Caco-2 (cell line): ENCODE data around the gene C21orf58. TPM values are rescaled to one million over a fixed set of nuclear protein-coding genes. Genes with fewer than 3 reads are reported as not detected.
"Not testable (repeated sequence)": the region's sequence is repeated elsewhere in the genome, so short reads cannot be mapped to it uniquely, and the experiment has no call there.

Experiments
- BruUV-seq: library from RNA; stranded (reverse); fragments of 400-500 nt; replicated peaks from 2 replicates; lab custom pipeline; 2021; lab: Mats Ljungman, UMichigan
- CTCF ChIA-PET: fragments of 300-600 bp; sonication (Branson Sonifier 250); formaldehyde crosslinking; loops from one replicate; lab custom pipeline; 2022; ENCODE audit warnings: antibody characterized with exemption; lab: Charles Lee
- POLR2A ChIA-PET: fragments of 300-600 bp; sonication (Branson Sonifier 250); formaldehyde crosslinking; loops from one replicate; lab custom pipeline; 2022; ENCODE audit warnings: antibody characterized with exemption; lab: Charles Lee
- DNase-seq, 2 experiments: peaks; one replicate each; pipeline versions ENCODE4 v3.0.0 to v3.0.0-alpha.2; 2020 to 2022
- H3K27me3 ChIP-seq: replicated peaks from 2 replicates; pipeline ENCODE4 v1.6.0; 2011; ENCODE audit warnings: low read length; ENCODE audit not compliant: control insufficient read depth, insufficient read depth
- H3K36me3 ChIP-seq: 2 replicates; pipeline ENCODE4 v1.5.1; 2011; ENCODE audit warnings: low read length; ENCODE audit not compliant: control insufficient read depth, insufficient read depth
- H3K4me1 ChIP-seq: fragments of 250-450 bp; sonication (Bioruptor Pico); 2 replicates; pipeline ENCODE4 v1.5.1; 2020; ENCODE audit warnings: mild to moderate bottlenecking
- H3K4me3 ChIP-seq: 2 replicates; pipeline ENCODE4 v1.5.1; 2011; ENCODE audit warnings: low read depth, mild to moderate bottlenecking, control low read depth, low read length
- H3K9me3 ChIP-seq: fragments of 250-450 bp; sonication (Bioruptor Pico); 2 replicates; pipeline ENCODE4 v1.5.1; 2020; ENCODE audit warnings: mild to moderate bottlenecking, moderate library complexity
- H3K27ac Mint-ChIP-seq: one replicate; pipeline ENCODE4 v1.8.0; 2022; ENCODE audit warnings: mixed read lengths; ENCODE audit not compliant: unreplicated experiment
- H3K27me3 Mint-ChIP-seq: one replicate; pipeline ENCODE4 v1.8.0; 2022; ENCODE audit warnings: mixed read lengths; ENCODE audit not compliant: insufficient read depth, unreplicated experiment
- H3K36me3 Mint-ChIP-seq: one replicate; pipeline ENCODE4 v1.8.0; 2022; ENCODE audit warnings: mild to moderate bottlenecking, mixed read lengths; ENCODE audit not compliant: insufficient read depth, unreplicated experiment
- H3K4me1 Mint-ChIP-seq: one replicate; pipeline ENCODE4 v1.8.0; 2022; ENCODE audit warnings: low read depth, mixed read lengths; ENCODE audit not compliant: unreplicated experiment
- H3K4me3 Mint-ChIP-seq: one replicate; pipeline ENCODE4 v1.8.0; 2022; ENCODE audit warnings: mild to moderate bottlenecking, moderate library complexity, mixed read lengths; ENCODE audit not compliant: unreplicated experiment
- H3K9me3 Mint-ChIP-seq: one replicate; pipeline ENCODE4 v1.8.0; 2022; ENCODE audit warnings: mixed read lengths; ENCODE audit not compliant: unreplicated experiment
- intact Hi-C: fragments of 100-400 bp; cut with micrococcal nuclease; formaldehyde crosslinking; loops from one replicate; pipeline ENCODE4 v1.10.0; 2022; ENCODE audit not compliant: unreplicated experiment
- total RNA-seq: library from RNA; stranded (reverse); gene quantifications from 2 replicates; pipeline ENCODE4 v1.2.3, GENCODE V29; 2022
- TF ChIP-seq, protein P1 (sequence below), 2 experiments: fragments of 200-600 bp in 1 of 2; IDR thresholded peaks; 1 replicate in 1 of 2; 2 replicates in 1 of 2; pipeline versions ENCODE4 v1.5.1 to v1.8.0; 2011 to 2022; ENCODE audit warnings: antibody characterized with exemption in 1 of 2, control low read depth in 1 of 2, inconsistent platforms in 1 of 2, low read depth in 1 of 2, low read length in 1 of 2, mild to moderate bottlenecking in 1 of 2, moderate library complexity in 1 of 2; ENCODE audit not compliant: insufficient read depth in 1 of 2, severe bottlenecking in 1 of 2, unreplicated experiment in 1 of 2

The C21orf58 gene
- total RNA-seq, 1 experiment from 2014 or later = 17.7 TPM

DNA sequence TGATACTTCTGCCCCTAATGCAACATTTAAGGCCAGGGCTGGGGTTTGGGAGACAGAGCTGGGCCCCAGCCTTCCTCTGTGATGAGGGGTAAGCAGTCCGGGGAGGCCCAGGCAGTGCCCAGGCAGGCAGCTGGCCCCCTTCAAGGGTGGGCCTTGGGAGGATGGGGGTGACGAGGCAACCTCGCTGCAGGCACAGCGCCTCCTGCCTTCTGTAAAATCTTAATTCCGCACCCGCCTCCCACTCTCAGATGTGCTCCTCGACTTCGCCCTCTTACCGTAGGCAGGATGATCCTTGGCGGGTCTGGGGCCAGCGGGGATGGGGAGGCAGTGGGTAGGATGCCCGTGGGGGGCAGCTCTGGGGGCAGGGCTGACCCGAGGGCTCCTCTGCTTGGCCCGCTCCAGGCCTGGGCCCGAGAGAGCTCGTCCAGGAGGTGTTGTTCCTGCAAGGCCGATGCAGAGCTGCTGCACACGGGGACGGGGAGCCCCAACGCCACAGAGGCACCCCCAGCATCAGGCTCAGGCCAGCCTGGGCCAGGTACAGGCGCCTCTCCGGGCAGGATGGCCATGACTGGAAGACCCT, 9.1 kb downstream of the C21orf58 start:
- H3K36me3 ChIP-seq = no peaks in the 10 kb centered on the region
- intact Hi-C loops = no loop called here
- no peaks in the 10 kb centered on the region for H3K4me1 ChIP-seq
- no peak overlapping the region for H3K4me3 Mint-ChIP-seq
- no peaks in the 10 kb centered on the region for H3K9me3 Mint-ChIP-seq
- ChIA-PET CTCF (no interaction called here), POLR2A (no interaction called here)
- H3K4me3 ChIP-seq = no peak overlapping the region
- TF ChIP-seq, protein P1, sequence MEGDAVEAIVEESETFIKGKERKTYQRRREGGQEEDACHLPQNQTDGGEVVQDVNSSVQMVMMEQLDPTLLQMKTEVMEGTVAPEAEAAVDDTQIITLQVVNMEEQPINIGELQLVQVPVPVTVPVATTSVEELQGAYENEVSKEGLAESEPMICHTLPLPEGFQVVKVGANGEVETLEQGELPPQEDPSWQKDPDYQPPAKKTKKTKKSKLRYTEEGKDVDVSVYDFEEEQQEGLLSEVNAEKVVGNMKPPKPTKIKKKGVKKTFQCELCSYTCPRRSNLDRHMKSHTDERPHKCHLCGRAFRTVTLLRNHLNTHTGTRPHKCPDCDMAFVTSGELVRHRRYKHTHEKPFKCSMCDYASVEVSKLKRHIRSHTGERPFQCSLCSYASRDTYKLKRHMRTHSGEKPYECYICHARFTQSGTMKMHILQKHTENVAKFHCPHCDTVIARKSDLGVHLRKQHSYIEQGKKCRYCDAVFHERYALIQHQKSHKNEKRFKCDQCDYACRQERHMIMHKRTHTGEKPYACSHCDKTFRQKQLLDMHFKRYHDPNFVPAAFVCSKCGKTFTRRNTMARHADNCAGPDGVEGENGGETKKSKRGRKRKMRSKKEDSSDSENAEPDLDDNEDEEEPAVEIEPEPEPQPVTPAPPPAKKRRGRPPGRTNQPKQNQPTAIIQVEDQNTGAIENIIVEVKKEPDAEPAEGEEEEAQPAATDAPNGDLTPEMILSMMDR (IDR thresholded peaks at IDR 0.05; ENCODE audit: insufficient read depth in 1 of 2, low read depth in 1 of 2, low read length in 1 of 2, severe bottlenecking in 1 of 2, unreplicated experiment in 1 of 2) = no peak
- DNase-seq = no peak
- H3K27me3 Mint-ChIP-seq = no peaks in the 10 kb centered on the region
- H3K27me3 ChIP-seq = no peaks in the 10 kb centered on the region
- no peaks in the 10 kb centered on the region for H3K9me3 ChIP-seq
- no peaks in the 10 kb centered on the region for H3K4me1 Mint-ChIP-seq
- BruUV-seq = no TSS peak
- no peak overlapping the region for H3K27ac Mint-ChIP-seq
- H3K36me3 Mint-ChIP-seq = peaks cover 5% of the 10 kb centered on the region

GRCh38 chr21:46312949-46313348, 10.7 kb downstream of the C21orf58 start:
- Mint-ChIP-seq H3K4me1 (no peaks in the 10 kb centered on the region), H3K27ac (no peak overlapping the region), H3K36me3 (peaks cover 5% of the 10 kb centered on the region), H3K4me3 (no peak overlapping the region), H3K9me3 (no peaks in the 10 kb centered on the region), H3K27me3 (no peaks in the 10 kb centered on the region)
- BruUV-seq = no TSS peak
- intact Hi-C loops = no loop called here
- Histone ChIP-seq H3K4me1 (no peaks in the 10 kb centered on the region), H3K36me3 (no peaks in the 10 kb centered on the region), H3K27me3 (no peaks in the 10 kb centered on the region), H3K9me3 (no peaks in the 10 kb centered on the region), H3K4me3 (no peak overlapping the region)
- DNase-seq = no peak
- TF ChIP-seq, protein P1 (IDR thresholded peaks at IDR 0.05; ENCODE audit: insufficient read depth in 1 of 2, low read depth in 1 of 2, low read length in 1 of 2, severe bottlenecking in 1 of 2, unreplicated experiment in 1 of 2) = no peak
- POLR2A ChIA-PET = no interaction called here
- CTCF ChIA-PET = interaction anchor here (0.7 kb wide), 1 partner anchor 12 kb away, joined by 3 read pairs; no protein-coding TSS in a partner anchor

DNA sequence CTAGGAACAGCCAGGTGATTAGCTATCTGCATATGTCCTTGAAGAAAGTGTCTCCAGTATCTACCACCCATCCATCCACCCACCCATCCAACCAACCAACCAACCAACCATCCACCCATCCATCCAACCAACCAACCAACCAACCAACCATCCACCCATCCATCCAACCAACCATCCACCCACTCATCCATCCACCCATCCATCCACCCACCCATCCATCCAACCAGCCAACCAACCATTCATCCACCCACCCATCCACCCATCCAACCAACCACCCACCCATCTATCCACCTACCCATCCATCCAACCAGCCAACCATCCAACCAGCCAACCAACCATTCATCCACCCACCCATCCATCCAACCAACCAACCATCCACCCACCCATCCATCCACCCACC, 12.1 kb downstream of the C21orf58 start:
- no peaks in the 10 kb centered on the region for H3K27me3 Mint-ChIP-seq
- POLR2A ChIA-PET = no interaction called here

DNA sequence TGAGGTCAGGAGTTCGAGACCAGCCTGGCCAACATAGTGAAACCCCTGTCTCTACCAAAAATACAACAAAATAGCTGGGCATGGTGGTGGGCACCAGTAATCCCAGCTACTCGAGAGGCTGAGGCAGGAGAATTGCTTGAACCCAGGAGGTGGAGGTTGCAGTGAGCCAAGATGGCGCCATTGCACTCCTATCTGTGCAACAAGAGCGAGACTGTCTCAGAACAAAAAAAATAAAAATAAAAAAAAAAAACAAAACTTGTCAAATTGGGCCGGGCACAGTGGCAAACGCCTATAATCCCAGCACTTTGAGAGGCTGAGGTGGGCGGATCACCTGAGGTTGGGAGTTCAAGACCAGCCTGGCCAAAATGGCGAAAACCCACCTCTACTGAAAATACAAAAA, 13.4 kb downstream of the C21orf58 start:
- H3K36me3 Mint-ChIP-seq, DNase-seq, H3K4me1 ChIP-seq, intact Hi-C loops, H3K9me3 ChIP-seq, H3K4me3 Mint-ChIP-seq, H3K27me3 ChIP-seq, H3K27ac Mint-ChIP-seq, H3K4me1 Mint-ChIP-seq, POLR2A ChIA-PET, H3K27me3 Mint-ChIP-seq, H3K36me3 ChIP-seq, H3K4me3 ChIP-seq, CTCF ChIA-PET, H3K9me3 Mint-ChIP-seq, BruUV-seq: not testable (repeated sequence)

More for the DNA sequence above, 12.1 kb downstream of the C21orf58 start:
- H3K27me3 ChIP-seq = no peaks in the 10 kb centered on the region
- Mint-ChIP-seq H3K4me3 (no peak overlapping the region), H3K9me3 (no peaks in the 10 kb centered on the region), H3K4me1 (no peaks in the 10 kb centered on the region), H3K27ac (no peak overlapping the region), H3K36me3 (peaks cover 5% of the 10 kb centered on the region)
- no TSS peak for BruUV-seq
- no peaks in the 10 kb centered on the region for H3K36me3 ChIP-seq
- TF ChIP-seq, protein P1 (IDR thresholded peaks at IDR 0.05; ENCODE audit: insufficient read depth in 1 of 2, low read depth in 1 of 2, low read length in 1 of 2, severe bottlenecking in 1 of 2, unreplicated experiment in 1 of 2) = no peak
- no peaks in the 10 kb centered on the region for H3K4me1 ChIP-seq
- no peak for DNase-seq
- no peaks in the 10 kb centered on the region for H3K9me3 ChIP-seq
- intact Hi-C loops = no loop called here
- CTCF ChIA-PET = no interaction called here
- H3K4me3 ChIP-seq = no peak overlapping the region
